Measurements from ENCODE around the gene FCSK. TPM values are rescaled to one million over a fixed set of nuclear protein-coding genes. Genes with fewer than 3 reads are reported as not detected.

The FCSK gene
- total and polyA plus RNA-seq, 2 of the 13 experiments (the other 11 are each of a cell fraction or from before 2014, with no cell fraction given) = 9.1 to 19.2 TPM

DNA sequence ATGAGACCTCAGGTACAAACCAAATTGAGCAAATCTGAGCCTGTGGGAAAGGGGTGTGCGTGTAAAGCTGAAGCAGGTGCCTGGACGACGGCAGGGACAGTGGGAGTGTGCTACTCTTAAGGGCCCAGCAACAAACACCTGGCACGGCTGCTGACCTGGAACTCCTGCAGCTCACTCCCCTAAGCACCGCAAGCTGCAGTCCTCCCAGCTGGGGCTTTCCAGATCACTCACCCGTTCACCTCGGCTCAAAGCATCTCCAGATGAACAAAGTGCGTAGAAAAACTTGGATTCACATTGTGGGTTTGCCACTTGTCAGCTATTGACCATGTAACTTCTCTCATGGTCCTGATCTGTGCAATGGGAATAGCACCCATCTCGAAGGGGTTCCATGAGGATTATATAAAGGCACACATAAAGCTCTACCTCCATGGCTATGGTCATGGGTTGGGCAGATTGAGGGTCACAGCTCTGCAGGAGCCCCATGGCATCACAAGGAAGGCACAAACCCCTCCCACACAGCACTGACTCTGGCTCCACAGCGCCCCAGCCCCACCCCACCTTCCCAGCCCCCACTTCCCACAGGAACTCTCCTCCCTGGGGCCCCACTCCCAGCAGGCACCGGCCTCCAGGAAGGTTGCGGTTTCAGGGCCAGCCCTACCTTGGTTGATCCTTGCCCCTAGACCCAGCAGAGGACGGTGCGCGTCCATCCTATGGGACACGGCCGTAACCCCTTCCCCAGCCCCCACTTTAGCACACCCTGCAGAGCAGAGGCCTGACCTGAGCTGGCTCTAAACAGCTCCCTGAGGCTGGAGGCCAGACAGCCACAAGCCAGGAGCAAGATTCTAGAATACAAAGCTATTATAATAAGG is 37.4 kb upstream of the FCSK start (continued):
- TF ChIP-seq EP300 (IDR thresholded peaks at IDR 0.05; ENCODE audit: low read depth in 2 of 2, low read length in 2 of 2) = peak in 1 of 2 experiments; percentile 43; a peak in 1 of 4 replicates
- TF ChIP-seq EP300 (CRISPR knock-in tag; IDR thresholded peaks at IDR 0.05; ENCODE audit: borderline replicate concordance) = no peak
- TF ChIP-seq, protein P1, sequence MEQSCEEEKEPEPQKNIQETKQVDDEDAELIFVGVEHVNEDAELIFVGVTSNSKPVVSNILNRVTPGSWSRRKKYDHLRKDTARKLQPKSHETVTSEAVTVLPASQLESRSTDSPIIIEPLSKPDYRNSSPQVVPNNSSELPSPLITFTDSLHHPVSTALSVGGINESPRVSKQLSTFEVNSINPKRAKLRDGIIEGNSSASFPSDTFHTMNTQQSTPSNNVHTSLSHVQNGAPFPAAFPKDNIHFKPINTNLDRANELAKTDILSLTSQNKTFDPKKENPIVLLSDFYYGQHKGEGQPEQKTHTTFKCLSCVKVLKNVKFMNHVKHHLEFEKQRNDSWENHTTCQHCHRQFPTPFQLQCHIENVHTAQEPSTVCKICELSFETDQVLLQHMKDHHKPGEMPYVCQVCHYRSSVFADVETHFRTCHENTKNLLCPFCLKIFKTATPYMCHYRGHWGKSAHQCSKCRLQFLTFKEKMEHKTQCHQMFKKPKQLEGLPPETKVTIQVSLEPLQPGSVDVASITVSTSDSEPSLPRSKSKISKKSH (CRISPR knock-in tag; IDR thresholded peaks at IDR 0.05; ENCODE audit: borderline replicate concordance) = 0 out of 2 replicates have a peak, but pooled peaks have one; percentile 43
- TF ChIP-seq MTF1 (CRISPR knock-in tag; IDR thresholded peaks at IDR 0.05) = no peak
- TF ChIP-seq AGO1 (IDR thresholded peaks at IDR 0.05; ENCODE audit: low read depth, low read length, poor library complexity, severe bottlenecking) = no peak
- no peak for TF ChIP-seq MAFK (conservative IDR thresholded peaks at IDR 0.05 in 1 of 2, IDR thresholded peaks at IDR 0.05 in 1 of 2; ENCODE audit: low read length in 2 of 2)
- TF ChIP-seq ZKSCAN1 (IDR thresholded peaks at IDR 0.05; ENCODE audit: low read length) = no peak
- TF ChIP-seq NCOA1 (CRISPR knock-in tag; IDR thresholded peaks at IDR 0.05) = no peak
- TF ChIP-seq SP2 (CRISPR knock-in tag; IDR thresholded peaks at IDR 0.05) = no peak
- TF ChIP-seq, protein P2, sequence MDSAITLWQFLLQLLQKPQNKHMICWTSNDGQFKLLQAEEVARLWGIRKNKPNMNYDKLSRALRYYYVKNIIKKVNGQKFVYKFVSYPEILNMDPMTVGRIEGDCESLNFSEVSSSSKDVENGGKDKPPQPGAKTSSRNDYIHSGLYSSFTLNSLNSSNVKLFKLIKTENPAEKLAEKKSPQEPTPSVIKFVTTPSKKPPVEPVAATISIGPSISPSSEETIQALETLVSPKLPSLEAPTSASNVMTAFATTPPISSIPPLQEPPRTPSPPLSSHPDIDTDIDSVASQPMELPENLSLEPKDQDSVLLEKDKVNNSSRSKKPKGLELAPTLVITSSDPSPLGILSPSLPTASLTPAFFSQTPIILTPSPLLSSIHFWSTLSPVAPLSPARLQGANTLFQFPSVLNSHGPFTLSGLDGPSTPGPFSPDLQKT (CRISPR knock-in tag; IDR thresholded peaks at IDR 0.05; ENCODE audit: borderline replicate concordance) = no peak
- TF ChIP-seq ELF4 (CRISPR knock-in tag; IDR thresholded peaks at IDR 0.05; ENCODE audit: borderline replicate concordance) = no peak
- TF ChIP-seq CENPX (CRISPR knock-in tag; IDR thresholded peaks at IDR 0.05) = no peak
- TF ChIP-seq, protein P3, sequence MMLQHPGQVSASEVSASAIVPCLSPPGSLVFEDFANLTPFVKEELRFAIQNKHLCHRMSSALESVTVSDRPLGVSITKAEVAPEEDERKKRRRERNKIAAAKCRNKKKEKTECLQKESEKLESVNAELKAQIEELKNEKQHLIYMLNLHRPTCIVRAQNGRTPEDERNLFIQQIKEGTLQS (CRISPR knock-in tag; IDR thresholded peaks at IDR 0.05) = no peak
- no peak for TF ChIP-seq TSC22D2 (CRISPR knock-in tag; IDR thresholded peaks at IDR 0.05; ENCODE audit: borderline replicate concordance)
- TF ChIP-seq ZNF816 (CRISPR knock-in tag; IDR thresholded peaks at IDR 0.05; ENCODE audit: borderline replicate concordance) = no peak
- TF ChIP-seq RXRB (CRISPR knock-in tag; IDR thresholded peaks at IDR 0.05; ENCODE audit: borderline replicate concordance) = peak; percentile 32; the same call in 1 of the 2 replicates
- TF ChIP-seq, protein P4, sequence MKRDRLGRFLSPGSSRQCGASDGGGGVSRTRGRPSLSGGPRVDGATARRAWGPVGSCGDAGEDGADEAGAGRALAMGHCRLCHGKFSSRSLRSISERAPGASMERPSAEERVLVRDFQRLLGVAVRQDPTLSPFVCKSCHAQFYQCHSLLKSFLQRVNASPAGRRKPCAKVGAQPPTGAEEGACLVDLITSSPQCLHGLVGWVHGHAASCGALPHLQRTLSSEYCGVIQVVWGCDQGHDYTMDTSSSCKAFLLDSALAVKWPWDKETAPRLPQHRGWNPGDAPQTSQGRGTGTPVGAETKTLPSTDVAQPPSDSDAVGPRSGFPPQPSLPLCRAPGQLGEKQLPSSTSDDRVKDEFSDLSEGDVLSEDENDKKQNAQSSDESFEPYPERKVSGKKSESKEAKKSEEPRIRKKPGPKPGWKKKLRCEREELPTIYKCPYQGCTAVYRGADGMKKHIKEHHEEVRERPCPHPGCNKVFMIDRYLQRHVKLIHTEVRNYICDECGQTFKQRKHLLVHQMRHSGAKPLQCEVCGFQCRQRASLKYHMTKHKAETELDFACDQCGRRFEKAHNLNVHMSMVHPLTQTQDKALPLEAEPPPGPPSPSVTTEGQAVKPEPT (CRISPR knock-in tag; IDR thresholded peaks at IDR 0.05; ENCODE audit: low read depth) = no peak
- TF ChIP-seq CREM (IDR thresholded peaks at IDR 0.05) = no peak
- TF ChIP-seq CREM (CRISPR knock-in tag; IDR thresholded peaks at IDR 0.05) = no peak
- TF ChIP-seq, protein P5, sequence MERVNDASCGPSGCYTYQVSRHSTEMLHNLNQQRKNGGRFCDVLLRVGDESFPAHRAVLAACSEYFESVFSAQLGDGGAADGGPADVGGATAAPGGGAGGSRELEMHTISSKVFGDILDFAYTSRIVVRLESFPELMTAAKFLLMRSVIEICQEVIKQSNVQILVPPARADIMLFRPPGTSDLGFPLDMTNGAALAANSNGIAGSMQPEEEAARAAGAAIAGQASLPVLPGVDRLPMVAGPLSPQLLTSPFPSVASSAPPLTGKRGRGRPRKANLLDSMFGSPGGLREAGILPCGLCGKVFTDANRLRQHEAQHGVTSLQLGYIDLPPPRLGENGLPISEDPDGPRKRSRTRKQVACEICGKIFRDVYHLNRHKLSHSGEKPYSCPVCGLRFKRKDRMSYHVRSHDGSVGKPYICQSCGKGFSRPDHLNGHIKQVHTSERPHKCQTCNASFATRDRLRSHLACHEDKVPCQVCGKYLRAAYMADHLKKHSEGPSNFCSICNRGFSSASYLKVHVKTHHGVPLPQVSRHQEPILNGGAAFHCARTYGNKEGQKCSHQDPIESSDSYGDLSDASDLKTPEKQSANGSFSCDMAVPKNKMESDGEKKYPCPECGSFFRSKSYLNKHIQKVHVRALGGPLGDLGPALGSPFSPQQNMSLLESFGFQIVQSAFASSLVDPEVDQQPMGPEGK (CRISPR knock-in tag; IDR thresholded peaks at IDR 0.05) = peak; percentile 87
- TF ChIP-seq KLF15 (CRISPR knock-in tag; IDR thresholded peaks at IDR 0.05; ENCODE audit: borderline replicate concordance) = no peak

Data from HepG2 (cell line).